ENCODE measurements around the gene ARHGEF26. TPM values are rescaled to one million over a fixed set of nuclear protein-coding genes. Genes with fewer than 3 reads are reported as not detected.

Gene ARHGEF26
- polyA plus RNA-seq, 1 donor (not counting 4 experiments of a cell fraction or from before 2014, with no cell fraction given): 2.2 TPM

DNA sequence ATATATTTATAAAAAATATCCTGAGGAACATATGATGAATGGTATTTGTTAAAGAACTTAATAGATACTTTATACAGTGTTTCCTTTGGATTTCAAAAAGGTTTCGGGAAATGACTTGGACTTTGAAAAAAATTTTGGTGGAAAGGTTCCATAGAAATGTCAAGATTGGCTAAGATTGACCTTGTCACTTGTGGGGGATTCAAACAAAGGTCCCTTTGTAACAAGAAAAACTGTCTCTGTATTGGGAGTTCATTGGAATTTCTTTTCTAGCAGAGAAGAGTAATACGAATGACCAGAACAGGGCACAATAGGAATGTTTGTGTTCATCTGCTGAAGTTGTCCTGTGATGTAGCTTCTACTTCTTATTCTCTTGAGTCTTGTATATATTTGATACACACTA is 43.2 kb downstream of the ARHGEF26 start:
- DNase-seq (ENCODE audit: low read depth, low spot score) (no peak), FAIRE-seq (no peak)
- Histone ChIP-seq H2AFZ (ENCODE audit: control insufficient read depth, low read length) (no peak overlapping the region), H3K9me1 (ENCODE audit: control insufficient read depth, extremely low read depth, insufficient read depth, low read length) (no peaks in the 10 kb centered on the region), H4K20me1 (ENCODE audit: control insufficient read depth, extremely low read depth, insufficient read depth, low read length) (no peaks in the 10 kb centered on the region), H3K36me3 (ENCODE audit: control insufficient read depth in 2 of 2, extremely low read depth in 1 of 2, insufficient read depth in 2 of 2, low read length in 2 of 2) (no peaks in the 10 kb centered on the region), H3K79me2 (ENCODE audit: control insufficient read depth, insufficient read depth, low read length) (no peaks in the 10 kb centered on the region), H3K27ac (ENCODE audit: control insufficient read depth, insufficient read depth, low read length) (no peak overlapping the region), H3K9me3 (ENCODE audit: control insufficient read depth, low read depth, low read length) (no peaks in the 10 kb centered on the region), H3K4me1 (ENCODE audit: control insufficient read depth, extremely low read depth, insufficient read depth, low read length) (peaks cover 8% of the 10 kb centered on the region), H3K4me3 (ENCODE audit: control insufficient read depth in 2 of 3, extremely low read depth in 1 of 3, insufficient read depth in 2 of 3, low read depth in 1 of 3, low read length in 3 of 3) (no peak overlapping the region), H3K9ac (ENCODE audit: control insufficient read depth, extremely low read depth, insufficient read depth, low read length) (no peak overlapping the region), H3K27me3 (ENCODE audit: control insufficient read depth, extremely low read depth, insufficient read depth, low read length) (no peaks in the 10 kb centered on the region), H3K4me2 (ENCODE audit: control insufficient read depth, extremely low read depth, insufficient read depth, low read depth, low read length) (no peak overlapping the region)
- TF ChIP-seq, protein P1, sequence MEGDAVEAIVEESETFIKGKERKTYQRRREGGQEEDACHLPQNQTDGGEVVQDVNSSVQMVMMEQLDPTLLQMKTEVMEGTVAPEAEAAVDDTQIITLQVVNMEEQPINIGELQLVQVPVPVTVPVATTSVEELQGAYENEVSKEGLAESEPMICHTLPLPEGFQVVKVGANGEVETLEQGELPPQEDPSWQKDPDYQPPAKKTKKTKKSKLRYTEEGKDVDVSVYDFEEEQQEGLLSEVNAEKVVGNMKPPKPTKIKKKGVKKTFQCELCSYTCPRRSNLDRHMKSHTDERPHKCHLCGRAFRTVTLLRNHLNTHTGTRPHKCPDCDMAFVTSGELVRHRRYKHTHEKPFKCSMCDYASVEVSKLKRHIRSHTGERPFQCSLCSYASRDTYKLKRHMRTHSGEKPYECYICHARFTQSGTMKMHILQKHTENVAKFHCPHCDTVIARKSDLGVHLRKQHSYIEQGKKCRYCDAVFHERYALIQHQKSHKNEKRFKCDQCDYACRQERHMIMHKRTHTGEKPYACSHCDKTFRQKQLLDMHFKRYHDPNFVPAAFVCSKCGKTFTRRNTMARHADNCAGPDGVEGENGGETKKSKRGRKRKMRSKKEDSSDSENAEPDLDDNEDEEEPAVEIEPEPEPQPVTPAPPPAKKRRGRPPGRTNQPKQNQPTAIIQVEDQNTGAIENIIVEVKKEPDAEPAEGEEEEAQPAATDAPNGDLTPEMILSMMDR (optimal IDR thresholded peaks at IDR 0.05 in 1 of 3, IDR thresholded peaks at IDR 0.05 in 1 of 3, conservative IDR thresholded peaks at IDR 0.05 in 1 of 3; ENCODE audit: extremely low read depth in 1 of 3, insufficient read depth in 2 of 3, low read length in 3 of 3): no peak
- TF ChIP-seq EZH2 (IDR thresholded peaks at IDR 0.05; ENCODE audit: low read length): no peak
- dilution Hi-C loops (cut with MboI; ENCODE audit: extremely low pct_ligation_motif_present, low sequenced_read_pairs): no loop called here

GRCh38 chr3:154168998-154169795 is 48.0 kb downstream of the ARHGEF26 start:
- H2AFZ ChIP-seq (ENCODE audit: control insufficient read depth, low read length): no peak overlapping the region
- dilution Hi-C loops (cut with MboI; ENCODE audit: extremely low pct_ligation_motif_present, low sequenced_read_pairs): no loop called here

More at GRCh38 chr3:154168998-154169795, 48.0 kb downstream of the ARHGEF26 start:
- DNase-seq (ENCODE audit: low read depth, low spot score) (no peak), FAIRE-seq (no peak)
- H3K9me1 ChIP-seq (ENCODE audit: control insufficient read depth, extremely low read depth, insufficient read depth, low read length): no peaks in the 10 kb centered on the region
- no peaks in the 10 kb centered on the region for H4K20me1 ChIP-seq (ENCODE audit: control insufficient read depth, extremely low read depth, insufficient read depth, low read length)
- H3K4me1 ChIP-seq (ENCODE audit: control insufficient read depth, extremely low read depth, insufficient read depth, low read length): no peaks in the 10 kb centered on the region
- no peak overlapping the region for H3K4me3 ChIP-seq (ENCODE audit: control insufficient read depth in 2 of 3, extremely low read depth in 1 of 3, insufficient read depth in 2 of 3, low read depth in 1 of 3, low read length in 3 of 3)
- H3K9me3 ChIP-seq (ENCODE audit: control insufficient read depth, low read depth, low read length): no peaks in the 10 kb centered on the region
- no peaks in the 10 kb centered on the region for H3K27me3 ChIP-seq (ENCODE audit: control insufficient read depth, extremely low read depth, insufficient read depth, low read length)
- no peaks in the 10 kb centered on the region for H3K79me2 ChIP-seq (ENCODE audit: control insufficient read depth, insufficient read depth, low read length)
- no peak overlapping the region for H3K9ac ChIP-seq (ENCODE audit: control insufficient read depth, extremely low read depth, insufficient read depth, low read length)
- no peak for TF ChIP-seq EZH2 (IDR thresholded peaks at IDR 0.05; ENCODE audit: low read length)
- TF ChIP-seq, protein P1 (optimal IDR thresholded peaks at IDR 0.05 in 1 of 3, IDR thresholded peaks at IDR 0.05 in 1 of 3, conservative IDR thresholded peaks at IDR 0.05 in 1 of 3; ENCODE audit: extremely low read depth in 1 of 3, insufficient read depth in 2 of 3, low read length in 3 of 3): no peak
- H3K36me3 ChIP-seq (ENCODE audit: control insufficient read depth in 2 of 2, extremely low read depth in 1 of 2, insufficient read depth in 2 of 2, low read length in 2 of 2): no peaks in the 10 kb centered on the region
- no peak overlapping the region for H3K27ac ChIP-seq (ENCODE audit: control insufficient read depth, insufficient read depth, low read length)
- no peak overlapping the region for H3K4me2 ChIP-seq (ENCODE audit: control insufficient read depth, extremely low read depth, insufficient read depth, low read depth, low read length)

All from keratinocyte (primary cell).